ENCODE data around the gene CFAP410. TPM values are rescaled to one million over a fixed set of nuclear protein-coding genes. Genes with fewer than 3 reads are reported as not detected.
A peak's percentile ranks its signal among the peaks of the same experiment; 100 is the strongest.

The CFAP410 gene
- total RNA-seq, 3 donors from 2014 or later (not counting 1 experiment from before 2014, with no cell fraction given): 43.6 to 47.4 (median 46.7) TPM

- TF ChIP-seq CTCF (IDR thresholded peaks at IDR 0.05): no peak
- H3K4me1 ChIP-seq (ENCODE audit: control insufficient read depth, insufficient read depth, low read length): peaks cover 57% of the 10 kb centered on the region
- H3K27ac ChIP-seq (ENCODE audit: low read length): peak within 1 kb of the TSS; percentile 77
- ATAC-seq: peak; percentile 67 to 86 (median 75)
- H3K27ac Mint-ChIP-seq: peak within 1 kb of the TSS; percentile 31 to 73
- H3K27me3 ChIP-seq (ENCODE audit: control insufficient read depth, insufficient read depth, low read length): no peaks in the 10 kb centered on the region
- H3K4me3 Mint-ChIP-seq: peak within 1 kb of the TSS; percentile 78
- H3K4me1 Mint-ChIP-seq: peaks cover 11 to 48% of the 10 kb centered on the region in 2 donors
- peak within 1 kb of the TSS; percentile 47 for H3K4me3 ChIP-seq (ENCODE audit: low read length)
- under 1% methylated on average over 94 of the region's 94 CpGs for WGBS (ENCODE audit: insufficient coverage)
- peak; percentile 53 to 69 for DNase-seq
- intact Hi-C loops (cut with micrococcal nuclease): no loop called here
- H3K27me3 Mint-ChIP-seq (ENCODE audit: low read depth in 2 of 2): no peaks in the 10 kb centered on the region
- H3K36me3 ChIP-seq (ENCODE audit: control insufficient read depth, insufficient read depth, low read length): no peaks in the 10 kb centered on the region
- H3K9me3 Mint-ChIP-seq: no peaks in the 10 kb centered on the region
- H3K36me3 Mint-ChIP-seq: no peaks in the 10 kb centered on the region
- H3K9me3 ChIP-seq (ENCODE audit: control insufficient read depth, insufficient read depth, low read length): no peaks in the 10 kb centered on the region
Observed at GRCh38 chr21:44299458-44300261, 39.5 kb downstream of the CFAP410 start, which contains the start of gene PFKL. TSS of gene PFKL (plus strand) at chr21:44300053. CDS start at chr21:44300106, 53 bp downstream.

GRCh38 chr21:44299085-44299457 is 40.1 kb downstream of the CFAP410 start:
- H3K36me3 Mint-ChIP-seq: no peaks in the 10 kb centered on the region
- peak overlapping the region; percentile 31 to 73 for H3K27ac Mint-ChIP-seq
- Histone ChIP-seq H3K4me1 (ENCODE audit: control insufficient read depth, insufficient read depth, low read length) (peaks cover 62% of the 10 kb centered on the region), H3K9me3 (ENCODE audit: control insufficient read depth, insufficient read depth, low read length) (no peaks in the 10 kb centered on the region), H3K27ac (ENCODE audit: low read length) (peak overlapping the region; percentile 77), H3K27me3 (ENCODE audit: control insufficient read depth, insufficient read depth, low read length) (no peaks in the 10 kb centered on the region), H3K4me3 (ENCODE audit: low read length) (peak overlapping the region; percentile 26), H3K36me3 (ENCODE audit: control insufficient read depth, insufficient read depth, low read length) (no peaks in the 10 kb centered on the region)
- H3K4me3 Mint-ChIP-seq: peak overlapping the region; percentile 78
- H3K4me1 Mint-ChIP-seq: peaks cover 11 to 48% of the 10 kb centered on the region in 2 donors
- ATAC-seq (no peak), DNase-seq (peak in 1 of 2 donors; percentile 52)
- WGBS (ENCODE audit: insufficient coverage): 10% methylated on average over 6 of the region's 10 CpGs
- intact Hi-C loops (cut with micrococcal nuclease): no loop called here
- H3K9me3 Mint-ChIP-seq: no peaks in the 10 kb centered on the region
- no peak for TF ChIP-seq CTCF (IDR thresholded peaks at IDR 0.05)
- H3K27me3 Mint-ChIP-seq (ENCODE audit: low read depth in 2 of 2): no peaks in the 10 kb centered on the region

GRCh38 chr21:44298301-44298700 is 40.9 kb downstream of the CFAP410 start:
- no peaks in the 10 kb centered on the region for H3K36me3 Mint-ChIP-seq
- ATAC-seq: no peak
- WGBS (ENCODE audit: insufficient coverage): 96% methylated on average over 1 of the region's 2 CpGs
- H3K4me1 Mint-ChIP-seq: peaks cover 11 to 44% of the 10 kb centered on the region in 2 donors
- no peak overlapping the region for H3K4me3 ChIP-seq (ENCODE audit: low read length)
- peak overlapping the region; percentile 78 for H3K4me3 Mint-ChIP-seq
- no peaks in the 10 kb centered on the region for H3K9me3 Mint-ChIP-seq
- peak overlapping the region; percentile 24 for H3K27ac ChIP-seq (ENCODE audit: low read length)
- intact Hi-C loops (cut with micrococcal nuclease): no loop called here
- no peak for TF ChIP-seq CTCF (IDR thresholded peaks at IDR 0.05)
- H3K4me1 ChIP-seq (ENCODE audit: control insufficient read depth, insufficient read depth, low read length): peaks cover 67% of the 10 kb centered on the region
- H3K9me3 ChIP-seq (ENCODE audit: control insufficient read depth, insufficient read depth, low read length): no peaks in the 10 kb centered on the region
- H3K27ac Mint-ChIP-seq: peak overlapping the region; percentile 38 to 73
- no peaks in the 10 kb centered on the region for H3K27me3 Mint-ChIP-seq (ENCODE audit: low read depth in 2 of 2)
- no peaks in the 10 kb centered on the region for H3K36me3 ChIP-seq (ENCODE audit: control insufficient read depth, insufficient read depth, low read length)
- peak in 1 of 2 donors; percentile 46 for DNase-seq
- H3K27me3 ChIP-seq (ENCODE audit: control insufficient read depth, insufficient read depth, low read length): no peaks in the 10 kb centered on the region
